ENCODE data around the gene S100A5.
A peak's percentile ranks its signal among the peaks of the same experiment; 100 is the strongest.
"Not testable (repeated sequence)": the region's sequence is repeated elsewhere in the genome, so short reads cannot be mapped to it uniquely, and the experiment has no call there.

S100A5 gene

DNA sequence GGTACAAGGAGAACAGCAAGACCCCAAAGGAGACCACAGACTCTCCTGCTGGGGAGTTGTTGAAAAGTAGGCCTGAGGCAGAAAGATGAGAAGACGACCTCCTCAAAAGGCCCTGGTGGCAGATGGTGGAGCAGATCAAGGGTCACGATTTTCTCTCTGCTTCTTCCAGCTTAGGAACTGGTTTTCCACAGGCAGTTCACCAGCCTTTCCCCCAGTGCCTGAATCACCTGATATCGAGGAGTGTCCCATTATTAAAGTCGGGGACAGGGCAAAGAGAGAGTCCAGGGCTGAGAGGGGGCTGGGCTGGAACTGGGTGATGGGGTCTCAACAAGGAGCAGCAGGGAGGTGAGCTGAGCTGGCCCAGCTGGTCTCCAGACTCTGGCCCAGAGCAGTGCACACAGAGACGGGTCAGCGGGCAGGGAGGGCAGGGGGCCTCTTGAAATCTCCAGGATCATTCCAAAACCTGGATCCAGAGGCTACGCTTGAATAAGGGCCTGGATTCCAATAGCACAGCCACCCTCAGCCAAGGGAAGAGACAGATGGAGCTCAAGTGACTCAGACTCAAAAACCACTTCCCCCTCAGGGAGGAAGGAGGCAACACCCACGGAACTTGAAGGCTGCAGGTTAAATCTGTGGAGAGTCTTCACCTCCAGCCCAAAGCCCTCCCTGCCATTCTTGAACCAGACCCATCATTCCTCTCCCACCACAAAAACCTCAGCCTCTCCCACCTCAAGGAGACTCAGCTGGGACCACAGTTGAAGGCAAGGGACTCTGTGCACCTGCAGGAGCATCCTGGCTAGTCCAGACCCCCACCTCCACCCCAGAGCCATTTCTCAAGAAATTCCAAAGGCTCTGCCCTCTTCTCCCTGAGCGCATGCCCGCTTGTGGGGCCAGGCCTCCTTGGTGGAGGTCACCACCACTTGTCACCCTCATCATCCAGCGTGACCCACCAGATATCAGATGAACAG is at the start of gene S100A5:
S100A5 (minus strand) TSS at position 541 of the 968 bp plus-strand sequence. CDS start 743 bp downstream, outside the sequence.
- DNase-seq: no peak

DNA sequence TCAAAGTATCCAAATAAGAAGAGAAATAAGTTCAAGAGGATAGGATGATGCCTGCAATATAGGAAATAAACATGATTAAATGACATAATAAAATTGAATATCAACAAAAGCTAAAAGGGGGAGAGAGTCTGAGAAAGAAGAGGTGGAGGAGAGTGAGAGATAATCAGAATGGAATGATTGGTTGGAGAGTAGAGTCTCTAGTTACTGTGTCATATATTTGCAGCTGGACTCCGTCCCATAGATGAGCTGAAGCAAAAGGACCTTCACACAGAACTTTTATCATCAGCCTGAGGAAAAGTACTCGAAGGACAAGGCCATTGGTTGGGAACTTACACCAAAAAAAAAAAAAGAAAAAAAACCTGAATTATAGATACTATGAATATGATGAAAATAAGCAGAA is 47.7 kb upstream of the S100A5 start:
- DNase-seq: no peak

- not testable (repeated sequence) for DNase-seq
Measured at GRCh38 chr1:153588033-153588432, 47.3 kb upstream of the S100A5 start.

DNA sequence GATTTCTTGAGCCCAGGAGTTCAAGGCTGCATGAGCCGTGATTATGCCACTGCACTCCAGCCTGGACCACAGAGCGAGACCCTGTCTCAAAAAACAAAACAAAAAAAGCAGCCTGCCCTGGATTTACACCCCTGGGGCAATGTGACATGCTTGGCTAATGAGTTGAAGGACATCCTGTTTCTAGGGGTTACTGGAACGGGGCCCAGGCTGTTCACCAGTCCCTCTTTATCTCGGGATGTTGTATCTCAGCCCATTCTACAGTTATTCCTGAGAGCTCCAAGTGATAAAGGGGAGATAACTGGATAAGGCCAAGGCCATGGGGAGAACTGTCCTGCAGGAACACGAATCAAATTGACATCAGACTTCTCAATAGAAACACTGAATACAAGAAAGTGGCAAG is 46.6 kb upstream of the S100A5 start:
- DNase-seq: no peak

DNA sequence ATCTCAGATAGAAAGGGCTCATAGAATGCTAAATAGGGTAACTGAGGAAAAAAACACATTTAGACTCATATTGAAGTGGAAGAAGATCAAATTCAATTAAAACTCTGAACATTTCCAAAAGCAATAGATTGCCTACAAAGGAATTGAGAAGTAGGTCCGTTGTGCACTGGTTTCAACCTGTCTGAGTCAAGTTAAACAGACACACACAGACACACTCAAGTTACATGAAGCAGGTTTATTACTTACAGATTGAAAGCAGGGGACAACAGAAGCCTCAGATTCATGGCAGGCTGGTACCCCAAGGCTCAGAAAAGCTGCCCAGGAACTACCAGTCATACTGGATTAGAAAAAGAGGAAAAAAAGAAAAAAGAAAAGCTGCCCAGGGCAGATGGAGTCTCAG is 45.6 kb upstream of the S100A5 start:
- DNase-seq: no peak

GRCh38 chr1:153585006-153585405 is 44.3 kb upstream of the S100A5 start:
- DNase-seq: no peak

- DNase-seq: no peak
Measured at GRCh38 chr1:153583976-153584375, 43.2 kb upstream of the S100A5 start.

- DNase-seq: not testable (repeated sequence)
Measured at GRCh38 chr1:153583514-153583913, 42.8 kb upstream of the S100A5 start.

DNA sequence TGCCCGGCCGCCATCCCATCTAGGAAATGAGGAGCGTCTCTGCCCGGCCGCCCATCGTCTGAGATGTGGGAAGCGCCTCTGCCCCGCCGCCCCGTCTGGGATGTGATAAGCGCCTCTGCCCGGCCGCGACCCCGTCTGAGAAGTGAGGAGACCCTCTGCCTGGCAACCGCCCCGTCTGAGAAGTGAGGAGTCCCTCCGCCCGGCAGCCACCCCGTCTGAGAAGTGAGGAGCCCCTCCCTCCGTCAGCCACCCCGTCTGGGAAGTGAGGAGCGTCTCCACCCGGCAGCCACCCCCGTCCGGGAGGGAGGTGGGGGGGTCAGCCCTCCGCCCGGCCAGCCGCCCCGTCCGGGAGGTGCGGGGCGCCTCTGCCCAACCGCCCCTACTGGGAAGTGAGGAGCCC is 42.1 kb upstream of the S100A5 start:
- not testable (repeated sequence) for DNase-seq

DNA sequence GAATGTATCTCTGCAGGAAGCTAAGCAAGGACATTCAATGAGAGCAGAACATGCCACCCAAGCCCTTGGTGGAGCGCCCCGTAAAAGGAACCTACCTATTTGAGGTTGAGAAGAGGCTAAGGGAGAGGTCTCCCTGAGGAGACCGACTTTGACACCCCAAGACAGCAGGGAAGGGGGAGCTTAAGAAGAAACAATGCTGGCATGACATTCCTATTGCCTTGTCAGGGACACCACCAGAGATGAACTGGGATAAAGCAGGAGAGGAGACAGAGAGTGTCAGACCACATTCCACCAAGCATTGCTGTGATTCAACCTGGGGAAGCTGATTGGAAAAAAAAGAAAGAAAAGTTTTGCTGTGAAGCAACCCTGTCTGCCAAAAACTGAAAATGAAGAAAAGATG is 38.2 kb upstream of the S100A5 start:
- no peak for DNase-seq

GRCh38 chr1:153578490-153578889 is 37.8 kb upstream of the S100A5 start:
- DNase-seq: no peak

- DNase-seq: no peak
Measured at GRCh38 chr1:153577624-153578051, 36.9 kb upstream of the S100A5 start.

DNA sequence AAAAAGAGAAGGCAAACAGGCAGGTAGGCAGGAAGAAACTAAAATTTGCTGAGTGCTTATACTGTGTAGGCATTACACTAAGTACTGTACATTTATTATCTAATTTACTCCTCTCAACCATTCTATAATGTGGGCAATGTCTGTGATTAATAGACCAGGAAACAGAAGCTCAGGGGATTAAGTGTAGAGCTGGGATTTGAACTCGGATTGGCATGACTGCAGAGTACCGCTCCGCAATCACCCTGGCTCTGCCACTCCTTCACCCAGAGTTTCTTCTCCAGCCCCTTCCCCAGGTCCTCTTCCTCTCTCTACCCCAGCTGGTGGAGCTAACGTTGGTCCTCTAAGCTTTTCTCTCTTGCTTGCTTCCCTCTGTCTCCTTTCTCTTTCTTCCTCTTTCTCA is 36.4 kb upstream of the S100A5 start:
- DNase-seq: no peak

GRCh38 chr1:153575497-153575896 is 34.8 kb upstream of the S100A5 start:
- not testable (repeated sequence) for DNase-seq

- not testable (repeated sequence) for DNase-seq
Measured at GRCh38 chr1:153575081-153575491, 34.4 kb upstream of the S100A5 start.

DNA sequence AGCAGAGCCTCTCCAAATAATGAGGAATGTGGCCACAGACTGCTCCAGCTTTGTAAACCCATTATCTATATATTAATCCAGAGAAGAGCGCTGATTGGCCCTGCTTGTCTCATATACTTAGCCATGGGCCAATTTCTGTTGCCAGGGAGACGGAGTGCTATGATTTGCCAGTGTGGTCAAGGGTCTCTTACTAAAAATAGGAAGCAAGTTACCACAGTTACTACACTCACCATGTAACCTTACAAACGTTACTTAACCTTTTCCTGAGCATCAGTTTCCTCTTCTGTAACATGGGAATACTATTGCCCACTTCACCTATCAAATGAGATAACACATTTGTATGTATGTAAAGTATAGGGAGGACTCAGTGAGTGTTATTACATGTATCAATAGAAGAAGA is 32.6 kb upstream of the S100A5 start:
- DNase-seq: no peak

DNA sequence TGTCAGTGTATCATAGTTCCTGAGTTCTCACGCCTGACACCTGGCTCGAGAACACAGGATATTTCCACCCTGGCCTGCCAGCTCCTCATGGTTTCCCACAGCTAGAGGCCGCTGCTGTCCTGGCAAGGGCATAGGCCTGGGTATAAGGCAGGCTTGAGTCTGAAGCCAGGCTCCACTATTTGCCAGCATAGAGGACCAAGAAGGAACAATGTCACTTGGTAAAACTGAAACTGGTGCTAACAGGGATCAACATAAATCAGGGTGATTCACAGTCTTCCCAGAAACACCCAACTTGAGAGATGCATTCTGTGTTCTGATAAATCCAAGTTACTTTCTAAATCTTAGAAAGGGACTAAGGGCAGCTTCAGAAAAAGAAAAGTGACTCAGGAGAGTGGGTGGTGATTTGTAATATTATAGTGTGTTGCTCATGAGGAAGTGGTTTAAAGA is 31.9 kb upstream of the S100A5 start:
- peak; percentile 38 for DNase-seq

GRCh38 chr1:153571706-153572105 is 31.0 kb upstream of the S100A5 start:
- DNase-seq: no peak

GRCh38 chr1:153570874-153571273 is 30.1 kb upstream of the S100A5 start:
- DNase-seq: no peak

DNA sequence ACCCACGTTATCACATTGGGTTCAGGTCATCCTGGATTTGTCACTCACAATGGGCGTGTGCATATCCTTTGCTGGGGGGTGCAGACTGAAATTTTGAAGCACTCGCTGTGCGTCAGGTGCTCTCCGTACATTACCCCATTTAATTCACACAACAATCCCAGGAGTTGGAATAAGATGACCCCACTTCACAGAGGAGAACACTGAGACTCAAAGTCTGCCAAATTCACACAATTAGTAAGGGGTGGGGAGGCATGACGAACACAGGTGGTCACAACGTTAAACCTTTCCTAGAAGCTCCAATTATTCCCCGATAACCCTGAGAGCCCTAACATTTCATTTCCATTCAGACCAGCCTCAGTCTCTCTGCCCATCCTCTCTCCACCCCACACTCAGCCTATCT is 28.7 kb upstream of the S100A5 start:
- DNase-seq: no peak

DNA sequence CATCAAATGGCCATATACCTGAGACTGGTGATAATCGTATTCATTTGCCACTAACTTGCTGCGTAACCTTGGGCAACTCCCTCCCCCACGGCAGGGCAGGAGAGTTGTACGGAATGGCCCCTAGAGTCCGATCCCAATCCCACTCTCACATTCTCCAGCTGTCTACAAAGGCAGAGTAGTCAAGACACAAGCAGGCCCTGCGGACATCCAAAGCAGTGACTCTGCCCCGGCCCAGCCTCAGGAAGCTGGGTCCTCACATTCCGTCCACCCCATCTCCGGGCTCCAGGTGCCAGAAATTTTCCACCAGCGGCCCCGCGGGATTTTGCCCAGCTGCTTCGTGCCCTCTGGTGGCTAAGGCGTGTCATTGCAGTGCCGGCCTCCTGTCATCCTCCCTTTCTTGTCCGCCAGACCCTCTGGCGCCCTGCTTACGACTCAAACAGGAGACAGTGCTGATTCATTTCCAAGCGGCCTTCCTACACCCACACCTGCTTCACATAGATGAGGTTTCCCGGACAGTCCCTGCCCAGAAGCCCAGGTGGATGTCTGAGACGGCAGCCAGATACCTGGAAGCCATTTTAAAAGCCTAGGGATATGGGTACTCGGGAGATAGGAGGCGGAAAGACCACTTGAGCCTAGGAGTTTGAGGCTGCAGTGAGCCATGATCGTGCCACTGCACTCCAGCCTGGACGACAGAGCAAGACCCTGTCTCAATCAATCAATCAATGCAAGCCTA is 27.8 kb upstream of the S100A5 start:
- DNase-seq: peak; percentile 83

DNA sequence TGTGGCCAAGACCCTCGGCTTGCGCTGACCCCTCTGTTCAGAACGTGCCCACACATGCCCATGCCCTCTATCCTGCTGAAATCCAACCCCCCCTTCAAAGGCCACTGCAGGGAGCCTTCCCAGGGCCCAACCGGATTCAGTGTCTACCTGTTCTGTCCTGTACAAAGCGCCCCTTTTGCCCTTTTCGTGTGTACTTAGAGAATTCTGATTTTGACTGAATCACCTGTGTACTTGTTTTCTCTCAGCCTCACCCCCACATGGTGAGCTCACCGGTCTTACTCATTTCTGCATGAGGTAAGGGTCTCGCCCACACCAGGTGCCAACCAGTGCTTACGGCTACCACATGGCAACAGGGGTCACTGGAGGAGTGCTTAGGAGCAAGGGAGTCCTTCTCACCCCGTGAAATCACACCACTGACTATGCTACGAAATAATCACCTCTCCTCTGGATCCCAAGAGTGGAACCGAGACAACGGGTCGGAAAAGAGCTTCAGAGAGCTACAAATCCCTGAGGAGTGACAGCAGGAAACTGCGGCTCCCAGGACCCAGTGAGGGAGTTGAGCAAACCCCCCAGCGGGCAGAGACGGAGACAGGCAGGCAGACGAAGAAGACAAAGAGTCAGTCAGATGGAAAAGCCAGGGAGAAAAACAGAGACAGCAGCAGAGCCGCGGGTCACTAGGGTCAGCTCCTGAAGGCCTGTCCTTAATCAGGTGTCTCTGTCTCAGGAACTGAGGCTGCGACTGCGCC is 27.1 kb upstream of the S100A5 start:
- peak; percentile 28 for DNase-seq

Measured in stimulated activated CD4-positive, alpha-beta T cell treated with anti-CD3 and anti-CD28 coated beads, Interleukin-12 subunit alpha, Interleukin-12 subunit beta, amount 100 ng/mL, for 4 hours (primary cell).